Kidney (tissue), 14 donors: Measurements from ENCODE around the gene RNF180. TPM values are rescaled to one million over a fixed set of nuclear protein-coding genes. Genes with fewer than 3 reads are reported as not detected.
A peak's percentile ranks its signal among the peaks of the same experiment; 100 is the strongest.
"Not testable (repeated sequence)": the region's sequence is repeated elsewhere in the genome, so short reads cannot be mapped to it uniquely, and the experiment has no call there.

Experiments
- DNase-seq, 5 donors: peaks; one replicate each; pipeline ENCODE4 v3.0.0-alpha.2; 2013 to 2020
- FAIRE-seq: peaks from 2 replicates; lab custom pipeline; 2012; peaks lifted over from hg19 to GRCh38; lab: Jason Lieb, UNC
- H3K27ac ChIP-seq, 2 donors: one replicate each; pipeline ENCODE4 v1.7.0; 2013; ENCODE audit warnings: low read depth in 2 of 2, low read length in 2 of 2, inconsistent platforms in 1 of 2
- H3K27me3 ChIP-seq: one replicate; pipeline ENCODE4 v1.7.1; 2013; ENCODE audit warnings: low read length, inconsistent platforms; ENCODE audit not compliant: control insufficient read depth, insufficient read depth
- H3K36me3 ChIP-seq, 3 donors: one replicate each; pipeline versions ENCODE4 v1.7.0 to v1.7.1; 2013; ENCODE audit warnings: low read length in 3 of 3, control low read depth in 1 of 3, inconsistent platforms in 1 of 3; ENCODE audit not compliant: insufficient read depth in 3 of 3, control insufficient read depth in 2 of 3
- H3K4me1 ChIP-seq, 3 donors: one replicate each; pipeline versions ENCODE4 v1.7.0 to v1.7.1; 2013; ENCODE audit warnings: low read length in 3 of 3, inconsistent platforms in 1 of 3, low read depth in 1 of 3; ENCODE audit not compliant: control insufficient read depth in 2 of 3, insufficient read depth in 2 of 3
- H3K4me3 ChIP-seq, 3 donors: one replicate each; pipeline versions ENCODE4 v1.7.0 to v1.8.1; 2013; ENCODE audit warnings: low read length in 3 of 3, control low read depth in 1 of 3, inconsistent platforms in 1 of 3
- H3K9ac ChIP-seq, 3 donors: one replicate each; pipeline versions ENCODE4 v1.7.0 to v1.7.1; 2013; ENCODE audit warnings: low read length in 3 of 3, control low read depth in 1 of 3, inconsistent platforms in 1 of 3
- H3K9me3 ChIP-seq, 3 donors: one replicate each; pipeline versions ENCODE4 v1.7.0 to v1.7.1; 2013; ENCODE audit warnings: low read length in 3 of 3, control low read depth in 1 of 3, inconsistent platforms in 1 of 3; ENCODE audit not compliant: control insufficient read depth in 2 of 3, insufficient read depth in 1 of 3
- CTCF ChIP-seq: IDR thresholded peaks from 3 replicates; pipeline ENCODE4 v1.5.1; 2012; ENCODE audit warnings: mild to moderate bottlenecking, moderate library complexity, borderline replicate concordance; ENCODE audit not compliant: insufficient read depth; ENCODE audit errors: extremely low read depth
- intact Hi-C: fragments of 100-400 bp; cut with DNase I; formaldehyde crosslinking; loops from one replicate; pipeline ENCODE4 v1.11.1; 2022
- polyA plus RNA-seq: library from polyadenylated mRNA; stranded (reverse); fragments of 350-450 nt; fragmentation: Illumina TruSeq; extraction: RNeasy Lipid Tissue Mini Kit (QIAGEN cat#74804); gene quantifications from one replicate; pipeline ENCODE4 v1.2.3, GENCODE V29; 2014; ENCODE audit warnings: low read depth, low replicate concordance; ENCODE audit not compliant: insufficient read depth
- total RNA-seq: library from RNA; stranded (reverse); fragmentation: NEBNext Ultra II Directional; extraction: Animal tissue kit (Norgen Biotek cat#: 25700); gene quantifications from one replicate; pipeline ENCODE4 v1.2.1, GENCODE V29; 2021
- donor health status: control.
- donor health status: control.
- donor health status: control.
- donor health status: control.
- donor health status: control.
- donor health status: DM: yes; HTN: yes; CAD: no.
- donor health status: Normal renal cell carcinoma (clear cell type).

Gene RNF180
- total and polyA plus RNA-seq, 2 donors from 2014 or later: 3.8 to 23.0 TPM

- no peaks in the 10 kb centered on the region for H3K36me3 ChIP-seq
- FAIRE-seq: no peak
- no peaks in the 10 kb centered on the region for H3K4me1 ChIP-seq
- no peak overlapping the region for H3K9ac ChIP-seq
- H3K4me3 ChIP-seq: no peak overlapping the region
- H3K27ac ChIP-seq: no peak overlapping the region
- no peaks in the 10 kb centered on the region for H3K27me3 ChIP-seq
- peaks cover 0 to 19% (median 1%) of the 10 kb centered on the region in 3 donors for H3K9me3 ChIP-seq
- no peak for TF ChIP-seq CTCF
- intact Hi-C loops: no loop called here
- DNase-seq: peak in 2 of 5 donors; percentile 20 to 42
Observed at GRCh38 chr5:64285188-64286130, 119.8 kb downstream of the RNF180 start.

GRCh38 chr5:64286381-64286780 is 120.7 kb downstream of the RNF180 start:
- FAIRE-seq: no peak
- TF ChIP-seq CTCF: no peak
- intact Hi-C loops: no loop called here

GRCh38 chr5:64288496-64288895 is 122.9 kb downstream of the RNF180 start:
- H3K36me3 ChIP-seq, H3K27me3 ChIP-seq, H3K9me3 ChIP-seq, intact Hi-C loops, H3K4me3 ChIP-seq, FAIRE-seq, H3K9ac ChIP-seq, H3K27ac ChIP-seq, DNase-seq, H3K4me1 ChIP-seq: not testable (repeated sequence)

More at GRCh38 chr5:64286381-64286780, 120.7 kb downstream of the RNF180 start:
- H3K27ac ChIP-seq: no peak overlapping the region
- H3K9ac ChIP-seq: no peak overlapping the region
- no peaks in the 10 kb centered on the region for H3K36me3 ChIP-seq
- H3K9me3 ChIP-seq: peaks cover 0 to 11% (median 0%) of the 10 kb centered on the region in 3 donors
- H3K4me3 ChIP-seq: no peak overlapping the region
- no peak for DNase-seq
- no peaks in the 10 kb centered on the region for H3K4me1 ChIP-seq
- H3K27me3 ChIP-seq: no peaks in the 10 kb centered on the region

- H3K4me1 ChIP-seq: no peaks in the 10 kb centered on the region
- no peaks in the 10 kb centered on the region for H3K27me3 ChIP-seq
- TF ChIP-seq CTCF: no peak
- no peak overlapping the region for H3K9ac ChIP-seq
- no peak overlapping the region for H3K27ac ChIP-seq
- H3K9me3 ChIP-seq: no peaks in the 10 kb centered on the region
- H3K4me3 ChIP-seq: no peak overlapping the region
- H3K36me3 ChIP-seq: no peaks in the 10 kb centered on the region
- no peak for FAIRE-seq
- DNase-seq: peak in 4 of 5 donors; percentile 8 to 31 (median 19)
- intact Hi-C loops: no loop called here
Observed at GRCh38 chr5:64292611-64293215, 127.1 kb downstream of the RNF180 start.
